CD4-positive, alpha-beta T cell treated with Interleukin-17A for 1 hour (primary cell): ENCODE results near the gene NSD2.

Source experiments
- DNase-seq: peaks from one replicate; pipeline ENCODE4 v3.0.0-alpha.2; 2020

The NSD2 gene

GRCh38 chr4:1864076-1865008 lies 6.9 kb upstream of the NSD2 start:
- no peak for DNase-seq

DNA sequence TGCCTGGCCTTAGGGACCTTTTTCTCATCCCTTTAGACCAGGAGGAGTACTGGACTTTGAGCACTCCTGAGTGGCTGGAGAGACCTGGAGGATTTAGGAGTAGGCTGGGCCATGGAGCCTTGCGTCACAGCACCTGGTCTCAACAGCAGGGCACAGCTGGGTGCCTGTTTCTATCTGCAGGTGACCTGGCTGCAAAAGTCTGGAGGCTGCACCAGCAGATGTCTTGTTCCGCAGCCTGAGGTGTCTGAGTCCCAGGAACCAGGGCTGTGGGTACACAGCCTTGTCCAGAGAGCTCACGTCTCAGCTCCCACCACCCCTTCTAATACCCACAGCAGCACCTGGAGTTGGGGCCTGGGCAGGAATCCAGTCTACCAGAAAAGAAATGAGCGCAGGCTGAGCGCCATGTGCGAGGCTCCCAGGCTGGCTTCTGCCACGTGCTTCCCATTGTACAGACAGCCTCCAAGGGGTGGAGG lies 5.0 kb upstream of the NSD2 start:
- no peak for DNase-seq

DNA sequence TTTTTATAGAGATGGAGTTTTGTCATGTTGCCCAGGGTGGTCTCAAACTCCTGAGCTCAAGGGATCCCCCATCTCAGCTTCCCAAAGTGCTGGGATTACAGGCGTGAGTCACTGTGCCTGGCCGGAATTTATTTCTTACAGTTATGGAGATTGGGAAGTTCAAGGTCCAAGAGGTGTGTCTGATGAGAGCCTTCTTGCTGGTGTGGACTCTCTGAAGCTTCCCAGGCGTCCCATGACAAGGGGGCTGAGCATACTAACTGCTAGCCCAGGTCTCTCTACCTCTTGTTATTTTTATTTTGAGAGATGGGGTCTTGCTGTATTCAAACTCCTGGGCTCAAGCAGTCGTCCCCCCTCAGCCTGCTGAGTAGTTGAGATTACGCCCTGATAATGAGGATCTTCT lies 2.9 kb upstream of the NSD2 start:
- no peak for DNase-seq

DNA sequence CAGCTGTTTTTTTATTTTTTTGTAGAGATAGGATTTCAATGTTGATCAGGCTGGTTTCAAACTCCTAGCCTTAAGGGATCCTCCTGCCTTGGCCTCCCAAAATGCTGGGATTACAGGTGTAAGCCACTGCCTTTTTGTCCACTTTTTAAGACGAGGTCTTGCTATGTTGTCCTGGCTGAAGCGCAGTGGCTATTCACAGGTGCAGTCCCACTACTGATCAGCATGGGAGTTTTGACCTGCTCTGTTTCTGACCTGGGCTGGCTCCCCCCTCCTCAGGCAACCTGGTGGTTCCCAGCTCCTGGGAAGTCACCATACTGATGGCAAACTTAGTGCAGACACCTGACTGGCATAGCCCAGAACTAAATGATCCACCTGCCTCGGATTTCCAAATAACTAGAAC lies 2.3 kb upstream of the NSD2 start:
- no peak for DNase-seq

DNA sequence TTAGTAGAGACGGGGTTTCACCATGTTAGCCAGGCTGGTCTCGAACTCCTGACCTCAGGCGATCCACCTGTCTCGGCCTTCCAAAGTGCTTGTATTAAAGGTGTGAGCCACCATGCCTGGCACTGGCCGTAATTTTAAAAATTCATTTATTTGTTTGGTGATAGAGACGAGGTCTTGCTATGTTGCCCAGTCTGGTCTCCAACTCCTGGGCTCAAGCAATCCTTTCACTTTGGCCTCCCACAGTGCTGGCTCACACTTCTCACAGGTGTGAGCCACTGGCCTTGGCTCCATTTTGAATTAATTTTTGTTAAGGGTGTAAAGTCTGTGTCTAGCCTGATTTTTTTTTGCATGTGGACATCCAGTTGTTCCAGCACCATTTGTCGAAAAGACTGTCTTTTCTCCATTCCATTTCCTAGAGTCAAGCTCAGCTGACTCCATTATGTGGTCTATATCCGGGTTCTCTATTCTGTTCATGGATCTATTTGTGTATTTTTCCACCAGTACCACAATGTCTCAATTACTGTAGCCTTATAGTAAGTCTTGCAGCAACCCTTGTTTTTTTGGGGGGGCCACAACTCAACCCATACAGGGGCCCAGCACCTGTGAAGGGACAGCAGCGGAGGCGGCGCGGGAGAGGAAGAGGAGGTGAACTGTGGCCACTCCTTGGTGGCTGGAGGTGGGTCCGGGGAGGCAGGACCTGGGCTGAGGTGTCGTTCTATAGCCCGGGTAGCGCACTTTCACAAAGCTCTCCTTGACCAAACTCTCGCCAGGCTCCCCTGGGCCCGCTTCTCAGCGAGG lies 1.5 kb upstream of the NSD2 start:
- DNase-seq, result peak; percentile 12

GRCh38 chr4:1870328-1870577 lies 940 bp upstream of the NSD2 start:
- peak; percentile 86 for DNase-seq

DNA sequence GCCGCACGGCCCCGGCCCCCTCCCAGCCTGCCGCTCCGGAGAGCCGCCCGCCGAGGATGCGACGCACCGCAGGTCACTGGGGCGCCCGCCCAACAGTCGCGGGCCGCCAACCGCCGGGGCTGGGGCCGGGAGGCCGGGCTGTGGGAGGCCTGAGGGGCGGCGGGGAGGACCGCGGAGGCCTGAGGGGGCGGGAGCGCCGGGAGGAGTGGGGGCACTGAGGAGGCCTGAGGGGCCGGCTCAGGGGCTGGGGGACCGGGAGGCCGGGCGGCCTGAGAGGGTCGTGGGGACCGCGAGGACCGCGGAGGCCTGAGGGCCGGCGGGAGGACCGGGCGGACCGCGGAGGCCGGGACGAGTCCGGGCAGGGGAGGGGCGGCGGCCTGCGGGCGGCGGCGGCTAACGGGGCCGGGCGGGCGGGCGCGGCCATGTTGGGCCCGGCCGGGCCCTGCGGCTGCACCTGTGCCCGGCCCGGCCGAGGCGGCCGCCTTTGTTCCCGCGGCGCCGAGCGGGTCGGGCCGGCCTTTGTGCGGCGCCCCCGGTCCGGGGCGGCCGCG lies 353 bp downstream of the NSD2 start:
- no peak for DNase-seq

- DNase-seq, result peak; percentile 40
Observed at GRCh38 chr4:1872870-1873269, 1.7 kb downstream of the NSD2 start.

- DNase-seq, result no peak
Observed at GRCh38 chr4:1873291-1873690, 2.1 kb downstream of the NSD2 start.

- DNase-seq, result no peak
Observed at GRCh38 chr4:1873776-1874175, 2.6 kb downstream of the NSD2 start.

DNA sequence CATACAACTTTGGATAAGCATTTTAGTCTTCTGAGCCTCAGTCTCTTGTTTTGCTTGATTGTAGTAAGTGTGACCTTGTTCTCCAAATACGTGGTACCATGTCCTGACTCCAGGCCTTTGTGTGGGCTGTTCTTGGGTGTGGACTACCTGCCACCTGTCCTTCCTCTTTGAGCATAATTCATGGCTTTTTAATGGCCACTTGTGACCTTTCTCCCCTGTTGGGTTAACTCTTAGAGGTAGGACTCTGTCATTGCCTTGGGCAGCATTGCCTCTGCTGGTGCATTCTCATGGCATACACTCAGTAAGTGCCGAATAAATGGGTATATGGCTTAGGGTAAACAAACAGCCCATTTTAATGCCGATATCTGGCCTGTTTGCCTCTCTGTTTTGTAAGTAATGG lies 3.0 kb downstream of the NSD2 start:
- DNase-seq, result no peak

DNA sequence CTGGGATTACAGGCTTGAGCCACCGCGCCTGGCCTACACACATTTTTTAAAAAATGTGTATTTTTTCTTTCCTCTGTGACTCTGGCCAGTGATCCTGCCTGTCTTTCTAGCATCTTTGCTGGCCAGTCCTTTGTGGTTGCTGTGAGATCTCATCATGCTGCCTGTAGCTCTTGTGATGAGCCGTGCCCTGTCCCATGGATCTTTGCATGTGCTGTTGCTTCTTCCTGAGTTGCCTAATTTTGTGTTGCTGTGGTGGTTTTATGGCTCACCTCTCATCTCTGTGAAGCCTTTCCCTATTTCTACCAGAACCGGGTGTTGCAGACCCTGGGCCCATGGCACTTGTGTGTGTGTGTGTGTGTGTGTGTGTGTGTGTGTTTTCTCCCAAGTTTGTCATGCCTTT lies 8.3 kb downstream of the NSD2 start:
- no peak for DNase-seq

GRCh38 chr4:1880332-1880731 lies 9.1 kb downstream of the NSD2 start:
- DNase-seq, result no peak

- DNase-seq, result no peak
Observed at GRCh38 chr4:1882850-1883271, 11.7 kb downstream of the NSD2 start.

DNA sequence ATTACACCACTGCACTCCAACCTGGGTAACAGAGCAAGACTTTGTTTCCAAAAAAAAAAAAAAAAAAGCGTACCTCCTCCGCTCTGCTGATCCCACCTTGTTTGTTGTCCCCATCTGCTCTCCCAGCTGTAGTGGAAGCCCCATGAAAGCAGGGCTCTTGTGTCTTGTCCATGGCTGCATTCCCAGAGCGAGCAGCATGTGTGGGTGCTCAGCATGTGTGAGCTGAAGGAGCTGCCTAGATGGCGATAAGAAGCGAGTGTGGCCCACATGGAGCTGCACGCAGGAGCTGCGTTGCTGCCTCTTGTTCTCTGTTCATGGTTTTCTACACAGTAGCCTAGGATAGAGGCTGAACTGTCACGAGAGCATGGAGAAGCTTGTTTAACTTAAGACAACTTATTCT lies 12.4 kb downstream of the NSD2 start:
- DNase-seq, result no peak

DNA sequence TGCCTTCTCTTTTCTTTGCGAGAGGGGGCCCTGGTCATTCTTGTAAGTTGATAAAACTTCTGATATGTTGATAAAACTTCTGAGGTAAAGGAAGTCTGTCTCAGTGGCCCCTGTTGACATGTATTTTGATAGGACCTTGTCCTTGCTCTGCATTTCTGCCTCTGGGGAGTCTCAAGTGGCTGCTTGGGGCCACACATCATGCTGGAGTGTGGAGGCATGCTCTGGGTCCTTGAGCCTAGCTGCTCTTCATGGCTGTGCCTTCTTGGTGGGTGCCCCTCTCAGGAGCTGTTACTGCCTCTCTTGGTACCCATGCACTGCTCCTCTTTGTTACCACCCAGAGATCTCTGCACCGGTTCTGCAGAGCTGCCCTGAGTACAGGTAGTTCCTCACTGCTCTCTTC lies 14.2 kb downstream of the NSD2 start:
- DNase-seq, result no peak

DNA sequence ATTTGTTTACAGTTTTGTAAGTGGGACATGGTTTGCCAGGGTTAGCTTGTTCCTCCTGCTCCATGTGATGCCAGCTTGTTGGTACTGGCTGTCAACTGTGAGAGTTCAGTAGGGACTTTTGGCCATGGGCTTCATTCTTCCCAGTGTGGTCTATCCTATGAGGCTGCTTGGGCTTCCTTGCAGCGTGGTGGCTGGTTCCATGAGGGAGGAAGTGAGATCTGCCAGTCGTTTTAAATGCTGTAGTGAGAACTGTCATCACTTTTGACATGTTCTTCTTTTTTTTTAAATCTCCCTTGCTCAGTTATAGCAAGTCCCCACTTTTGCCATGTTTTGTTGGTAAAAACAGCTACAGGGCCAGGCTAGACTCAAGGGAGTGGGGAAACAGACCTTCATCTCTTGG lies 15.9 kb downstream of the NSD2 start:
- no peak for DNase-seq

DNA sequence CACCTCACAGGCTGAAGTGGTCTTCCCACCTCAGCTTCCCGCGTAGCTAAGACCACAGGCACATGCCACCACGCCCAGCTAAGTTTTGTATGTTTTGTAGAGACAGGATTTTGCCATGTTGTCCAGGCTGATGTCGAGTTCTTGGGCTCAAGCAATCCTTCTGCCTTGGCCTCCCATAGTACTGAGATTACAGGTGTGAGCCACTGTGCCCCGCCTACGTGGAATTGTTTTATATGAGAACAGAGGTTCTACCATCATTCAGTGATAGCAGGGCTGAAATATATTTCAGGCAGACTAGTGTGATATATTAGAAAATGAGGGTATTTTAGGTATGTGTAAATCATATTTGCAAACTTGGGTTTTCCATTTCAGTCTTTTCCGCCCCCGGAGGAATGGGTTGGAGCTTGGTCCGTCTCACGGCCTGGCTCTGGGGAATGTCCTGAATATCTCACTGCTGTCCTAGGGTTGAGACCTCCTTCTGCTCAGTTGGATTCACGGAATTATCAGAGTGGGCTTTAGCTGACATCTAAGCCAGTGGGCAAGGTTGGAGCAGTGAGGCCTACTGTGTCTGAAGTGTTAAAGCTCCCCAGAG lies 19.9 kb downstream of the NSD2 start:
- no peak for DNase-seq

DNA sequence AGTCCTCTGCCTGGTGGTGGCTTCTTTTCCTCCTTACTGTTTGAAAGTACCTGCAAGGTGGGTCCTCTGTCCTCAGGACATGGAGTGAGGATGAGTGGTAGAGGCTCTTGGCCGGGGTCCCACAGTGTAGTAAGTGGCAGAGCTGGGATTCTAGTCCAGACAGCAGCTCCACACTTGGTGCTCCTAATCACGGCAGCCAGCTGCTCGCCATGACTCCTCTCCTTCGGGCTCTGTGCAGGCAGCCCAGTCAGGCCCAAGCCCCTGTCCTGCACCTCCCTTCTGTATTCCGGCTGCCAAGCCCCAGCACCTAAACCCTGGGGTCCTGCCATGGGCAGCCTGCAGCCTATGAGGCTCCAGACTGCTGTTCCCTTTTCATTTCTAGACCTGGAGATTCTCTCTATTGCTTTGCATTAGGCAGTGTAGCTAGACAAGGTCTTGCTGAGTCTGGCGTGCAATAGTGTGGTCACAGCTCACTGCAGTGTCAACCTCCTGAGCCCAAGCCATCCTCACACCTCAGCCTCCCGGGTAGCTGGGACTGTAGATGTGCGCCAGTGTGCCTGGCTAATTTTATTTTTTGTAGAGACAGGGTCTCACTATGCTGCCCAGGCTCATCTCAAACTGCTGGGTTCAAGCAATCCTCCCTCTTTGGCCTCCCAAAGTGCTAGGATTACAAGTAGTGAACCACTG lies 24.9 kb downstream of the NSD2 start:
- DNase-seq, result no peak

- DNase-seq, result no peak
Observed at GRCh38 chr4:1896658-1896991, 25.4 kb downstream of the NSD2 start.

- DNase-seq, result no peak
Observed at GRCh38 chr4:1898007-1898406, 26.8 kb downstream of the NSD2 start.

DNA sequence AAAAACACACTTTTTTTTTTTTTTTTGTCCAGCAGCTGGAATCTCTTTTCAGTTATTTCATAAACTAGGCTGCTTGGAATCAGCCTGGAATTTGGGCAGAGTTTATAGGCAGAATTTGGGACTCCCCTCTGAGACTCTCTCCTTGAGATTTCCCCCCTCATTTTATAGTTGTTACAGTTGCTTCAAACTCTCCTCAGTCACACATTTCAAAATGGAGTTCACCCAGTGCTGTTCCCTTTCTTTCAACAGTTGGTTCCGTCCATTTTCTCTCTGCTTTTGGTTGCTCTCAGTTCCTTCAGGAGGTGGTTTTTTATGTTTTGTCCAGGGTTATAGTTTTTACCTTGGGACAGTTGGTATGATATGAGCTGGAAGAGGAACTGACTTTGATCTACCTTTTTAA lies 27.5 kb downstream of the NSD2 start:
- DNase-seq, result no peak
